ENCODE data around the gene USP1.
A peak's percentile ranks its signal among the peaks of the same experiment; 100 is the strongest.

USP1 gene

GRCh38 chr1:62429581-62429980 lies 7.3 kb upstream of the USP1 start:
- no peak for DNase-seq

GRCh38 chr1:62433861-62434617 lies 2.8 kb upstream of the USP1 start:
- peak; percentile 47 for DNase-seq

DNA sequence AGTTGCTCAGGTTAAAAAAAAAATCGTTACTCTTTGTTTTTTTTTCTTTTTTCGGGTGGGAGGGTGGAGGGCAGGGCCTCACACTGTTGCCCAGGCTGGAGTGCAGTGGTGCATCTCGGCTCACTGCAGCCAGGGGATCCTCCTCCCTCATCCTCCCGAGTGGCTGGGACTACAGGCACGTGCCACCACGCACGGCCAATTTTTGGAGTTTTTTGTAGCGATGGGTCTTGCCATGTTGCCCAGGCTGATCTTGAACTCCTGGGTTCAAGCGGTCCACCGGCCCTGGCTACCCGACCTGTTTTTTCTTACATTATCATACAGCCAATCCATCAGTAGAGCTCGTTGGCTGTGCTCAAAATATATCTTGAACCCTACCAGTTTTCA lies 2.2 kb upstream of the USP1 start:
- DNase-seq = no peak

DNA sequence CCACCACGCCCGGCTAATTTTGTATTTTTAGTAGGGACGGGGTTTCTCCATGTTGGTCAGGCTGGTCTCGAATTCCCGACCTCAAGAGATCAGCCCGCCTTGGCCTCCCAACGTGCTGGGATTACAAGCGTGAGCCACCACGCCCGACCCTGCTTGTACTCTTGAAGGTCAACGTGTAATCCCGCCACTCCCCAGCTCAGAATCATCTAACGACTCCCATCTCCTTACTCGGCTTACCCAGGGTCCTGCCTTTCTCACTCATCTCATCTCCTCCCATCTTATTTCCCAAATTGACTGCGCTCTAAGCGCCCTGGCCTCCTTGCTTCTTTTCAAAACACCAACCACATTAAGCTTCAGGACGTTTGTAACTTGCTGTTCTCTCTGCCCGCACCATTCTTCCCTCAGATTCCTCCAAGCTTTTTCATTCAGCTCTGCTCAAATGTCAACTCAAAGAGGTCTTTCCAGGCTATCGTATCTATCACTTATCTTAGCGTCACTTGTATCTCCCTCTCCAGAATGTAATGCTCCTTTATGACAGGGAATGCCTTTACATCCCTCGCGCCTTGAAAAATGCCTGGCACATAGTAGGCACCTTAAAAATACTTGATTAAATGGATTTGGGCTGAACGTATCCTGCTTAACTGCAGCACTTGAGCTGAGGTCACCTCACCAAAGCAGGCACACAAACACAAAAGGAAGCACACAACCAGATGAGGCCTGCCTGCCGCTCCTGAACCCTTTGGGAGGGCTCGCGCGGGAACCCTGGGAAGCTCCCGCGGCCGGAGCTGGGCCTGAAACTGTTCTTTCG lies 1.4 kb upstream of the USP1 start:
- DNase-seq = peak; percentile 42

- DNase-seq = no peak
These were observed 797 bp upstream of the USP1 start for GRCh38 chr1:62436039-62436465.

DNA sequence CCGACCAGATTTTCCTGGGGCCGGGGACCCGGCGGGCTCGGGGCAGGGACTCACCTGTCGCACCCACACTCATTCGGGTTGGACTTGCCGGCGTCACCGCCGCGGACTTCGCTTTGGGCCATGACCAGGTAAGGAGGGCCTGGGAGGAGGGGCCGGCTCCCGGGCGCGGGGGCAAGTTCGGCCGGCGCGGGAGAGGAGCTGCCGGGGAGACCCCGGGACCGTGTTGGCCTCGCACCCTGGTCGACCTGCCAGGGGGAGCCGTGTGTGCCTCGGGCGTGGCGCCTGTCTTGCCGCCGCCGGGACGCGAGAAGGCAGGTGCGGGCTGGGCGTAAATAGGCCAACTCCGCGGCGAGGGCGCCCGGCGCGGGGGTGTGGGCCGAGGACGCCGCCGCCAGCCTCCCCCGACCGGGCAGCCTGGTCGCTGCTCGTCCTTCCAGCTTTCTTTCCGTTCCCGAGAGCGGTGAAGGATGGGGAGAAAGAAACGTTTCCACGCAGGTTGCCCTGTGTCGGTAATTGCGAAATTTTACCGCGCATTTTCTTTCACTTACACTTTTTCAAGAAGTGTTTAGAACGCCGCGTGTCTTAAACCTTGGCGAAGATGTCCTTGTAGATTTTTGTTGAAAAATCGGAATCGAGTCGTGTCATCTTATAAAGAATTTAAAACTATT lies 558 bp downstream of the USP1 start:
- DNase-seq = peak; percentile 47

DNA sequence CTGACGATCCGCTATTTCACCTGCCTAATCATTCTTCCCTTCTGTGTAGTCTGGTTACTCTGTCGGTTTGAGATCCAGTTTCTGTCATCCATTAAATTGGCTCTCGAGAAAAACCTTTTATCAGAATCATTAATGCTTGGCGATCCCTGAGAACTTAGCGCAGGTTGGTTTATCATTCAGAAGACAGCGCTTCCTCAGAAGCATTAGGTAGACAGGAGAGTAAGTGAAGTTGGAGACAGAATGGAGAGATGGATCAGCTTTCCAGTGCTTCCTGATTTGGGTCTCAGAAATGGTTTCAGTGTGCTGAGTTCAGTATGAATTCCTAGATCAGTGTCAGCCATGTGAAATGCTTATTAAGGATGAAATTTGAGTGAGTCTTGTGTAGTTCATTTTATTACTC lies 1.3 kb downstream of the USP1 start:
- DNase-seq = peak; percentile 57

GRCh38 chr1:62439652-62440371 lies 3.0 kb downstream of the USP1 start:
- peak; percentile 34 for DNase-seq

DNA sequence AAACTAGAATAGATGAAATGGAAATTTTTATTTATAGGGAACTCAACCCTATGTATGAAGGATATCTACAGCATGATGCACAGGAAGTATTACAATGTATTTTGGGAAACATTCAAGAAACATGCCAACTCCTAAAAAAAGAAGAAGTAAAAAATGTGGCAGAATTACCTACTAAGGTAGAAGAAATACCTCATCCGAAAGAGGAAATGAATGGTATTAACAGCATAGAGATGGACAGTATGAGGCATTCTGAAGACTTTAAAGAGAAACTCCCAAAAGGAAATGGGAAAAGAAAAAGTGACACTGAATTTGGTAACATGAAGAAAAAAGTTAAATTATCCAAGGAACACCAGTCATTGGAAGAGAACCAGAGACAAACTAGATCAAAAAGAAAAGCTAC lies 7.9 kb downstream of the USP1 start:
- DNase-seq = no peak

DNA sequence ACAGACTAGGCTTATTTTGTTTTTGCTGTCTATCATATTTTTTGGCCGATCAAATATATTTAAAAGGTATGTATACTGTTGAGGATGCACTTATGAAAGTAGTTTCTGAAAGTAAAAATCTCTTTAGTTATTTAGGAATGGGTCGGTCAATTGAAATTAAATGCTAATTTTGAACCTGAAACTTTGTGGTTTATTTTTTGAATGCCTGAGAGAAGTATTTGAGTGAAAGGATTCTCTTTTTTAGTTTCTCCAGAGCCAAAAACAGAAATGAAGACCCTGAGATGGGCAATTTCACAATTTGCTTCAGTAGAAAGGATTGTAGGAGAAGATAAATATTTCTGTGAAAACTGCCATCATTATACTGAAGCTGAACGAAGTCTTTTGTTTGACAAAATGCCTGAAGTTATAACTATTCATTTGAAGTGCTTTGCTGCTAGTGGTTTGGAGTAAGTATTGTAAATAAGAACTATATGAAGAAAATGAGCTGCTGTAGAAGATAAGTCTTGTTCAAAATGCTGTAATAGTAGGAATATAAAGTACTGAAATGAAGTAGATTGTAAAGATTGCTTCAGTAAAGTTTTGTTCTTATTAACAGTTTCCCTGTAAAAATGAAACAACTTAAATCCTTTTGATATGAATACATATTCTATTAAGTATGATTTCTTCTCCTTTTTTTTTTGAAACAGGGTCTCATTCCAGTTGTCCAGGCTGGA lies 11.5 kb downstream of the USP1 start:
- no peak for DNase-seq

DNA sequence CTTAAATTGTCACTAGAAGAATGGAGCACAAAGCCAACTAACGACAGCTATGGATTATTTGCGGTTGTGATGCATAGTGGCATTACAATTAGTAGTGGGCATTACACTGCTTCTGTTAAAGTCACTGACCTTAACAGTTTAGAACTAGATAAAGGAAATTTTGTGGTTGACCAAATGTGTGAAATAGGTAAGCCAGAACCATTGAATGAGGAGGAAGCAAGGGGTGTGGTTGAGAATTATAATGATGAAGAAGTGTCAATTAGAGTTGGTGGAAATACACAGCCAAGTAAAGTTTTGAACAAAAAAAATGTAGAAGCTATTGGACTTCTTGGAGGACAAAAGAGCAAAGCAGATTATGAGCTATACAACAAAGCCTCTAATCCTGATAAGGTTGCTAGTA lies 13.5 kb downstream of the USP1 start:
- DNase-seq = no peak

DNA sequence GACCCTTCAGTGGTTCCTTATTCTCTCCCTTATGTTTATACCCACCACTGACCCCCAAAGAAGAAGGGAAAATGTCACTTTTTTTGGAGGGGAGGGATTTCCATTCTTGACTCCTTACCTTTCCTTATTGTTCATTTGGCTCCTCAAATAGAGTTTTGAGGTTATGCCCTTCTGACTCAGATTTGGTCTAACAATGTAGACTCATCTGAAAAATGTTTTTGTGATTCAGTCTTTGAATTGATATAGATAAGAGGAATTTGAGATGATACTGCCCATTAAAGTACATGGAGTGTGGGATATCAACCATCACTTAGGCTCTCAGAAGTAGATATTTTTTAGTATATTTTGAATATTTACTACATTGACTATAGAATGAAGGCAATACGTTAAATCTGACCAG lies 16.1 kb downstream of the USP1 start:
- no peak for DNase-seq

- no peak for DNase-seq
These were observed 21.1 kb downstream of the USP1 start for GRCh38 chr1:62457955-62458354.

GRCh38 chr1:62462370-62462769 lies 25.5 kb downstream of the USP1 start:
- DNase-seq = no peak

GRCh38 chr1:62467092-62467491 lies 30.2 kb downstream of the USP1 start:
- DNase-seq = no peak

- no peak for DNase-seq
These were observed 39.8 kb downstream of the USP1 start for GRCh38 chr1:62476525-62477219.

DNA sequence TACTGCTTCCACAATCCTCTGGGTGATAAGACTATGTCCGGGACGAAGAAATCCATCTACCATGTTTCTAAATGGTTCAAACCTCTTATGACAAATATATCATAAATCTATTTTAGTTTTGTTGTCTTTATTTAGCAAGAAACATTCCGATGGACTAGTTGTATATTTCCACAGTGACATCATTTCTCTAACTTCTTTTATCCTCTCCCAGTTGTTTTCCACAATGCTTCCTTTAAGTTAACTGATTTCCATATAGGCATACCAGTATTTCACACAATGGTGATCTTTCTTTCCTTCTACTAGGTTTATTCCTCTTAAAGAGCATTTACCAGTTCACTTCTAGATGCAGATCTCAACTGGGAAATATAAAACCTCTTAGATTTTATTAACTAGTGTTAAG lies 44.8 kb downstream of the USP1 start:
- no peak for DNase-seq

DNA sequence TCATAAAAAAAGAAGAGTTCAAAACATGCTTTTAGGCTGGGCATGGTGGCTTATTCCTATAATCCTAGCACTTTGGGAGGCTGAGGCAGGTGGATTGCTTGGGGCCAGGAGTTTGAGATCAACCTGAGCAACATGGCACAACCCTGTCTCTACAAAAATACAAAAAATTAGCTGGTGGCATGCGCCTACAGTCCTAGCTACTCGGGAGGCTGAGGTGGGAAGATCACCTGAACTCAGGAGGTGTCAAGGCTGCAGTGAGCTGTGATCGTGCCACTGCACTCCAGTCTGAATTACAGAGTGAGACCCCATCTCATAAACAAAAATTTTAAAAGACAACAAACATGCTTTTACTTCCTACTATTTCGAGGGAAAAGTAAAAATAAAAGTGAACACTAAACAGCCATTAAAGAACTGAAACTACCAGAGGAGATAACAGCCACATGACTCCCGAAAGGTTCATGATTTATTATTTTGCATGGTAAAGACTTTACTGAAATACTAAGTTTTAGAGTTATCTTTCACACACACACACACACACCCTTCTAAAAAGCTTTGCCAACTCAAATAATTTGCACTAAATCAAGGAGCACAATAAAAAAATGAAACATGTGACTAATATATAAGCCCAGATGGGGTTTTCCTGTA lies 48.1 kb downstream of the USP1 start:
- DNase-seq = peak; percentile 25

- no peak for DNase-seq
These were observed 51.1 kb downstream of the USP1 start for GRCh38 chr1:62487956-62488355.

GRCh38 chr1:62492521-62492920 lies 55.7 kb downstream of the USP1 start:
- DNase-seq = no peak

- DNase-seq = no peak
These were observed 56.8 kb downstream of the USP1 start for GRCh38 chr1:62493656-62494055.

Measured in hematopoietic multipotent progenitor cell treated with erythropoietin and hydrocortisone succinate and interleukin-3 and kit ligand, for 6 days (in vitro differentiated cells).